ENCODE results near the gene EFNA3. TPM values are rescaled to one million over a fixed set of nuclear protein-coding genes. Genes with fewer than 3 reads are reported as not detected.

Gene EFNA3
- total RNA-seq, 1 donor from 2014 or later: 2.9 TPM

GRCh38 chr1:155136748-155137147 is 58.1 kb downstream of the EFNA3 start:
- peaks cover 28% of the 10 kb centered on the region for H3K4me1 Mint-ChIP-seq (ENCODE audit: low read depth, unreplicated experiment)
- peak overlapping the region; percentile 85 for H3K4me3 ChIP-seq (ENCODE audit: insufficient read depth, low read depth, low read length)
- no peaks in the 10 kb centered on the region for H3K27me3 Mint-ChIP-seq (ENCODE audit: low read depth, unreplicated experiment)
- H3K27ac Mint-ChIP-seq (ENCODE audit: unreplicated experiment): peak overlapping the region; percentile 99
- H2AFZ ChIP-seq (ENCODE audit: low read depth, low read length): no peak overlapping the region
- H3K27ac ChIP-seq (ENCODE audit: low read depth, low read length): peak overlapping the region; percentile 12
- peaks cover 22% of the 10 kb centered on the region for H3K4me1 ChIP-seq (ENCODE audit: insufficient read depth, low read length)
- FAIRE-seq (no peak), DNase-seq (ENCODE audit: low read depth) (no peak)
- H3K27me3 ChIP-seq (ENCODE audit: insufficient read depth, low read length): no peaks in the 10 kb centered on the region
- peak overlapping the region; percentile 99 for H3K9ac ChIP-seq (ENCODE audit: low read length)
- H3K9me3 ChIP-seq (ENCODE audit: insufficient read depth, low read depth, low read length): no peaks in the 10 kb centered on the region
- peaks cover 3% of the 10 kb centered on the region for H3K36me3 ChIP-seq (ENCODE audit: insufficient read depth, low read length)
- peaks cover 8% of the 10 kb centered on the region for H3K36me3 Mint-ChIP-seq (ENCODE audit: low read depth, unreplicated experiment)
- no peaks in the 10 kb centered on the region for H3K9me3 Mint-ChIP-seq (ENCODE audit: unreplicated experiment)
- peaks cover 10% of the 10 kb centered on the region for H4K20me1 ChIP-seq (ENCODE audit: insufficient read depth, low read length)
- H3K4me2 ChIP-seq (ENCODE audit: low read length): peak overlapping the region; percentile 99
- H3K4me3 Mint-ChIP-seq (ENCODE audit: unreplicated experiment): peak overlapping the region; percentile 92
- peaks cover 33% of the 10 kb centered on the region for H3K79me2 ChIP-seq (ENCODE audit: insufficient read depth, low read length)
- TF ChIP-seq CTCF (IDR thresholded peaks at IDR 0.05; ENCODE audit: insufficient read depth, low read depth, low read length) (no peak), EZH2 (IDR thresholded peaks at IDR 0.05; ENCODE audit: insufficient read depth, low read length) (no peak)

Other genes with a start within 250 kb of the EFNA3 start
- gene KCNN3, start 208.6 kb upstream of the EFNA3 start, total RNA-seq: 0.46 and 0.66 TPM in 2 replicates
- 15.5 and 15.6 TPM in 2 replicates for gene PMVK, start 142.1 kb upstream of the EFNA3 start, total RNA-seq
- gene PBXIP1, start 122.7 kb upstream of the EFNA3 start, total RNA-seq: 89.2 and 96.4 TPM in 2 replicates
- gene PYGO2, start 117.1 kb upstream of the EFNA3 start, total RNA-seq: 20.0 and 21.8 TPM in 2 replicates
- gene SHC1, start 108.1 kb upstream of the EFNA3 start, total RNA-seq: 391 and 397 TPM in 2 replicates
- 36.5 and 37.9 TPM in 2 replicates for gene CKS1B, start 104.2 kb upstream of the EFNA3 start, total RNA-seq
- gene FLAD1, start 95.5 kb upstream of the EFNA3 start, total RNA-seq: 46.6 and 51.5 TPM in 2 replicates
- 0.99 TPM in 1 of 2 replicates, not detected in the other for gene LENEP, start 85.3 kb upstream of the EFNA3 start, total RNA-seq
- gene ZBTB7B, start 76.0 kb upstream of the EFNA3 start, total RNA-seq: 46.1 and 47.5 TPM in 2 replicates
- 0.34 and 0.36 TPM in 2 replicates for gene DCST2, start 45.1 kb upstream of the EFNA3 start, total RNA-seq
- not detected in 2 replicates for gene DCST1, start 45.0 kb upstream of the EFNA3 start, total RNA-seq
- gene ADAM15, start 27.5 kb upstream of the EFNA3 start, total RNA-seq: 66.8 and 68.3 TPM in 2 replicates
- 11.8 TPM in 2 replicates for gene EFNA4, start 15.1 kb upstream of the EFNA3 start, total RNA-seq
- 11.3 and 16.4 TPM in 2 replicates for gene EFNA1, start 49.0 kb downstream of the EFNA3 start, total RNA-seq
- gene SLC50A1, start 57.0 kb downstream of the EFNA3 start, total RNA-seq: 22.8 and 25.4 TPM in 2 replicates
- gene DPM3, start 61.7 kb downstream of the EFNA3 start, total RNA-seq: 31.0 and 36.2 TPM in 2 replicates
- 161 TPM in 2 replicates for gene KRTCAP2, start 94.5 kb downstream of the EFNA3 start, total RNA-seq
- 13.2 and 13.6 TPM in 2 replicates for gene TRIM46, start 95.0 kb downstream of the EFNA3 start, total RNA-seq
- 153 and 162 TPM in 2 replicates for gene THBS3, start 129.1 kb downstream of the EFNA3 start, total RNA-seq
- 39.8 and 41.8 TPM in 2 replicates for gene MTX1, start 129.9 kb downstream of the EFNA3 start, total RNA-seq
- 51.1 and 51.7 TPM in 2 replicates for gene ENTREP3, start 176.6 kb downstream of the EFNA3 start, total RNA-seq
- gene SCAMP3, start 183.5 kb downstream of the EFNA3 start, total RNA-seq: 68.9 and 70.3 TPM in 2 replicates
- gene CLK2, start 194.7 kb downstream of the EFNA3 start, total RNA-seq: 31.7 and 36.1 TPM in 2 replicates
- gene HCN3, start 198.6 kb downstream of the EFNA3 start, total RNA-seq: 3.4 and 3.6 TPM in 2 replicates
- gene PKLR, start 222.6 kb downstream of the EFNA3 start, total RNA-seq: not detected in 2 replicates
- gene FDPS, start 230.0 kb downstream of the EFNA3 start, total RNA-seq: 153 and 217 TPM in 2 replicates
- 48.0 and 48.7 TPM in 2 replicates for gene RUSC1, start 242.1 kb downstream of the EFNA3 start, total RNA-seq